GM23338 (cell line): ENCODE measurements around the gene LCN10. TPM values are rescaled to one million over a fixed set of nuclear protein-coding genes. Genes with fewer than 3 reads are reported as not detected.
"Not testable (repeated sequence)": the region's sequence is repeated elsewhere in the genome, so short reads cannot be mapped to it uniquely, and the experiment has no call there.

Experiments
- ATAC-seq: fragments of 200-7000 bp; cut with Tn5 transposase; 3 replicates; pipeline ENCODE4 v1.9.1; 2020
- DNase-seq: peaks from one replicate; pipeline ENCODE4 v3.0.0-alpha.2; 2015; ENCODE audit warnings: low spot score
- H2AFZ ChIP-seq: fragments of 200-600 bp; sonication (generic); 2 replicates; pipeline ENCODE4 v1.8.0; 2016; ENCODE audit warnings: antibody characterized with exemption, mild to moderate bottlenecking, moderate library complexity
- H3F3A ChIP-seq: fragments of 200-600 bp; sonication (generic); replicated peaks from 2 replicates; pipeline ENCODE4 v1.8.0; 2017; ENCODE audit warnings: antibody characterized with exemption, mixed run types, low read depth
- H3K27ac ChIP-seq: fragments of 200-600 bp; sonication (generic); 2 replicates; pipeline ENCODE4 v1.6.1; 2016; ENCODE audit warnings: low read depth
- H3K27me3 ChIP-seq: fragments of 200-600 bp; sonication (generic); 2 replicates; pipeline ENCODE4 v1.8.0; 2016; ENCODE audit warnings: mild to moderate bottlenecking, mixed run types, moderate library complexity; ENCODE audit not compliant: insufficient read depth
- H3K36me3 ChIP-seq: fragments of 200-600 bp; sonication (generic); 2 replicates; pipeline ENCODE4 v1.8.0; 2016; ENCODE audit warnings: mild to moderate bottlenecking; ENCODE audit not compliant: insufficient read depth
- H3K4me1 ChIP-seq: fragments of 200-600 bp; sonication (generic); 2 replicates; pipeline ENCODE4 v1.8.0; 2016; ENCODE audit warnings: mild to moderate bottlenecking, moderate library complexity; ENCODE audit not compliant: insufficient read depth
- H3K4me2 ChIP-seq: fragments of 200-600 bp; sonication (generic); 2 replicates; pipeline ENCODE4 v1.7.1; 2017; ENCODE audit warnings: mixed run types
- H3K4me3 ChIP-seq: fragments of 200-600 bp; sonication (generic); 2 replicates; pipeline ENCODE4 v1.6.1; 2016; ENCODE audit warnings: mixed run types
- H3K79me2 ChIP-seq: fragments of 200-600 bp; sonication (generic); replicated peaks from 2 replicates; pipeline ENCODE4 v1.8.0; 2017; ENCODE audit warnings: mild to moderate bottlenecking; ENCODE audit not compliant: insufficient read depth
- H3K9me2 ChIP-seq: fragments of 200-600 bp; sonication (generic); 2 replicates; pipeline ENCODE4 v1.8.0; 2017; ENCODE audit not compliant: insufficient read depth
- H4K20me1 ChIP-seq: fragments of 200-600 bp; sonication (generic); replicated peaks from 2 replicates; pipeline ENCODE4 v1.8.0; 2017; ENCODE audit warnings: mild to moderate bottlenecking; ENCODE audit not compliant: insufficient read depth
- H3K27ac Mint-ChIP-seq: 2 replicates; pipeline ENCODE4 v1.8.0; 2020; ENCODE audit warnings: inconsistent platforms, mild to moderate bottlenecking, moderate library complexity, mixed read lengths
- H3K27me3 Mint-ChIP-seq: 3 replicates; pipeline ENCODE4 v1.8.0; 2022; ENCODE audit warnings: low read depth, mild to moderate bottlenecking, moderate library complexity, mixed read lengths, inconsistent platforms; ENCODE audit not compliant: insufficient read depth, poor library complexity
- H3K36me3 Mint-ChIP-seq: 3 replicates; pipeline ENCODE4 v1.8.0; 2021; ENCODE audit warnings: low read depth, mild to moderate bottlenecking, inconsistent platforms, moderate library complexity, mixed read lengths
- H3K4me1 Mint-ChIP-seq: 3 replicates; pipeline ENCODE4 v1.8.0; 2020; ENCODE audit warnings: mild to moderate bottlenecking, inconsistent platforms, mixed read lengths
- H3K4me3 Mint-ChIP-seq: 3 replicates; pipeline ENCODE4 v1.8.0; 2021; ENCODE audit warnings: moderate library complexity, mild to moderate bottlenecking, inconsistent platforms, mixed read lengths
- H3K9me3 Mint-ChIP-seq: 3 replicates; pipeline ENCODE4 v1.8.0; 2020; ENCODE audit warnings: moderate library complexity, mild to moderate bottlenecking, inconsistent platforms, mixed read lengths
- CTCF ChIP-seq, 2 experiments: fragments of 200-600 bp in 1 of 2; sonication (generic) in 1 of 2; conservative IDR thresholded peaks; 2 replicates each; pipeline versions ENCODE4 v1.5.1 to v1.6.1; 2016 to 2017; ENCODE audit warnings: antibody characterized with exemption in 2 of 2, low read depth in 2 of 2, mild to moderate bottlenecking in 2 of 2, moderate library complexity in 1 of 2
- EZH2 ChIP-seq: fragments of 200-600 bp; sonication (generic); IDR thresholded peaks from one replicate; pipeline ENCODE4 v1.8.0; 2017; ENCODE audit warnings: antibody characterized with exemption, mild to moderate bottlenecking, low read depth; ENCODE audit not compliant: unreplicated experiment
- EZH2phosphoT487 ChIP-seq: fragments of 200-600 bp; sonication (generic); IDR thresholded peaks from one replicate; pipeline ENCODE4 v1.8.1; 2018; ENCODE audit warnings: antibody characterized with exemption; ENCODE audit not compliant: unreplicated experiment
- JUNB ChIP-seq: IDR thresholded peaks from one replicate; pipeline ENCODE4 v1.6.1; 2016; ENCODE audit warnings: antibody characterized with exemption; ENCODE audit not compliant: unreplicated experiment
- STAT1 ChIP-seq: IDR thresholded peaks from one replicate; pipeline ENCODE4 v1.6.1; 2016; ENCODE audit warnings: antibody characterized with exemption; ENCODE audit not compliant: unreplicated experiment
- ZNF114 ChIP-seq: fragments of 250-450 bp; sonication (Bioruptor Pico); IDR thresholded peaks from 2 replicates; pipeline ENCODE4 v1.5.0; 2020; ENCODE audit warnings: mild to moderate bottlenecking, moderate library complexity
- polyA plus RNA-seq: library from polyadenylated mRNA; unstranded; fragments of >200 nt; fragmentation: Nextera tagmentation; extraction: Ambion mirVana; gene quantifications from 2 replicates; pipeline ENCODE4 v1.2.1, GENCODE V29; 2016
- total RNA-seq: library from RNA; depleted of rRNA; stranded (reverse); fragments of >200 nt; shearing (Covaris generic); gene quantifications from 2 replicates; pipeline ENCODE4 v1.2.3, GENCODE V29; 2014
- TF ChIP-seq, protein P1 (sequence below): IDR thresholded peaks from one replicate; pipeline ENCODE4 v1.6.1; 2018; ENCODE audit warnings: antibody characterized with exemption; ENCODE audit not compliant: unreplicated experiment

The LCN10 gene
- total and polyA plus RNA-seq, 2 experiments from 2014 or later: 0.45 to 0.74 TPM

DNA sequence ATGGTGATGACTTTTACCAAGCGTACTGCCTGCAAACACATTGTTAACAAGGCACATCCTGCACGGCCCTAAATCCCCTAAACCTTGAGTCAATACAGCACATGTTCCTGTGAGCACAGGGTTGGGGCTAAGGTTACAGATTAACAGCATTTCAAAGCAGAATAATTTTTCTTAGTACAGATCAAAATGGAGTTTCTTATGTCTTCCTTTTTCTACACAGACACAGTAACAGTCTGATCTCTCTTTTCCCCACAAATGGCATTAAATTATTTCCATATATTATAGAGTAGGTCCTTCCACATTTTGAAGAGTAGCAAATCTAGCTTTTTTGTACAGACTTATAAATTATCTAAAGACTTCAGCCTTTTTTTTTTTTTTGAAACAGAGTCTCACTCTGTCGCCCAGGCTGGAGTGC lies 46.8 kb upstream of the LCN10 start (continued):
- TF ChIP-seq, protein P1, sequence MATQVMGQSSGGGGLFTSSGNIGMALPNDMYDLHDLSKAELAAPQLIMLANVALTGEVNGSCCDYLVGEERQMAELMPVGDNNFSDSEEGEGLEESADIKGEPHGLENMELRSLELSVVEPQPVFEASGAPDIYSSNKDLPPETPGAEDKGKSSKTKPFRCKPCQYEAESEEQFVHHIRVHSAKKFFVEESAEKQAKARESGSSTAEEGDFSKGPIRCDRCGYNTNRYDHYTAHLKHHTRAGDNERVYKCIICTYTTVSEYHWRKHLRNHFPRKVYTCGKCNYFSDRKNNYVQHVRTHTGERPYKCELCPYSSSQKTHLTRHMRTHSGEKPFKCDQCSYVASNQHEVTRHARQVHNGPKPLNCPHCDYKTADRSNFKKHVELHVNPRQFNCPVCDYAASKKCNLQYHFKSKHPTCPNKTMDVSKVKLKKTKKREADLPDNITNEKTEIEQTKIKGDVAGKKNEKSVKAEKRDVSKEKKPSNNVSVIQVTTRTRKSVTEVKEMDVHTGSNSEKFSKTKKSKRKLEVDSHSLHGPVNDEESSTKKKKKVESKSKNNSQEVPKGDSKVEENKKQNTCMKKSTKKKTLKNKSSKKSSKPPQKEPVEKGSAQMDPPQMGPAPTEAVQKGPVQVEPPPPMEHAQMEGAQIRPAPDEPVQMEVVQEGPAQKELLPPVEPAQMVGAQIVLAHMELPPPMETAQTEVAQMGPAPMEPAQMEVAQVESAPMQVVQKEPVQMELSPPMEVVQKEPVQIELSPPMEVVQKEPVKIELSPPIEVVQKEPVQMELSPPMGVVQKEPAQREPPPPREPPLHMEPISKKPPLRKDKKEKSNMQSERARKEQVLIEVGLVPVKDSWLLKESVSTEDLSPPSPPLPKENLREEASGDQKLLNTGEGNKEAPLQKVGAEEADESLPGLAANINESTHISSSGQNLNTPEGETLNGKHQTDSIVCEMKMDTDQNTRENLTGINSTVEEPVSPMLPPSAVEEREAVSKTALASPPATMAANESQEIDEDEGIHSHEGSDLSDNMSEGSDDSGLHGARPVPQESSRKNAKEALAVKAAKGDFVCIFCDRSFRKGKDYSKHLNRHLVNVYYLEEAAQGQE: no peak
- no peak for TF ChIP-seq JUNB
- TF ChIP-seq ZNF114 (CRISPR knock-in tag): no peak
- no peak for TF ChIP-seq CTCF (conservative IDR thresholded peaks at IDR 0.05; ENCODE audit: low read depth in 2 of 2)
- TF ChIP-seq EZH2: no peak
- TF ChIP-seq STAT1: no peak
- TF ChIP-seq EZH2phosphoT487: no peak

- H3F3A ChIP-seq, H3K9me2 ChIP-seq, H3K27me3 ChIP-seq, H3K9me3 Mint-ChIP-seq, H3K27ac Mint-ChIP-seq, ATAC-seq, DNase-seq, H3K4me3 ChIP-seq, H3K36me3 ChIP-seq, H3K27ac ChIP-seq, H3K4me3 Mint-ChIP-seq, H3K4me2 ChIP-seq, H2AFZ ChIP-seq, H3K4me1 ChIP-seq, H3K79me2 ChIP-seq, H3K36me3 Mint-ChIP-seq: not testable (repeated sequence)
- H3K4me1 Mint-ChIP-seq: peaks cover 16% of the 10 kb centered on the region
- H4K20me1 ChIP-seq: peaks cover 14% of the 10 kb centered on the region
- peaks cover 13% of the 10 kb centered on the region for H3K27me3 Mint-ChIP-seq
These were observed 46.1 kb upstream of the LCN10 start for GRCh38 chr9:136788644-136789522.
